ES-I3 (cell line): ENCODE results near the gene CBX1.
"Not testable (repeated sequence)": the region's sequence is repeated elsewhere in the genome, so short reads cannot be mapped to it uniquely, and the experiment has no call there.

Source experiments
- H3K36me3 ChIP-seq: 2 replicates; pipeline ENCODE4 v1.6.1; 2013; ENCODE audit warnings: mild to moderate bottlenecking, low read length, control low read depth, moderate library complexity; ENCODE audit not compliant: insufficient read depth
- H3K4me1 ChIP-seq: 2 replicates; pipeline ENCODE4 v1.6.1; 2013; ENCODE audit warnings: mild to moderate bottlenecking, control low read depth, low read length; ENCODE audit not compliant: insufficient read depth
- H3K9ac ChIP-seq: 2 replicates; pipeline ENCODE4 v1.6.1; 2013; ENCODE audit warnings: low read depth, mild to moderate bottlenecking, low read length, moderate library complexity
- H3K9me3 ChIP-seq: 2 replicates; pipeline ENCODE4 v1.6.1; 2013; ENCODE audit warnings: mild to moderate bottlenecking, low read length, moderate library complexity; ENCODE audit not compliant: control insufficient read depth, insufficient read depth

Gene CBX1

DNA sequence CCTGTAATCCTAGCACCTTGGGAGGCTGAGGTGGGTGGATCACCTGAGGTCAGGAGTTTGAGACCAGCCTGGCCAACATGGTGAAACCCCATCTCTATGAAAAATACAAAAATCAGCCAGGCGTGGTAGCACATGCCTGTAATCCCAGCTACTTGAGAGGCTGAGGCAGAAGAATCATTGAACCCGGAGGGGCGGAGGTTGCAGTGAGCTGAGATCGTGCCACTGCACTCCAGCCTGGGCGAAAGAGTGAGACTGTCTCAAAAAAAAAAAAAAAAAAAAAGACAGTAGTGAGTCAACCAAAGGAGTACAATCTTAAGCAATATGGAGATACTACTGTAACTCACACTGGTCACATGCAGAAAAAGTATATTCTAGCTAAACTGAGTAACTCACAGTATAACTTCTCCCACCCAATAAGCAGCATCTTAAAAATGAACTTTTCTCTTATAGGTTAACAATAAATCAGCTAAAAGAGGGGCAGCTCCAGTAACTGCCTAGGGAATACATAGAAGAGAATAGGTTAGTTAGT is 27.6 kb downstream of the CBX1 start:
- not testable (repeated sequence) for H3K4me1 ChIP-seq, H3K9me3 ChIP-seq, H3K9ac ChIP-seq
- H3K36me3 ChIP-seq = peaks cover 22% of the 10 kb centered on the region

DNA sequence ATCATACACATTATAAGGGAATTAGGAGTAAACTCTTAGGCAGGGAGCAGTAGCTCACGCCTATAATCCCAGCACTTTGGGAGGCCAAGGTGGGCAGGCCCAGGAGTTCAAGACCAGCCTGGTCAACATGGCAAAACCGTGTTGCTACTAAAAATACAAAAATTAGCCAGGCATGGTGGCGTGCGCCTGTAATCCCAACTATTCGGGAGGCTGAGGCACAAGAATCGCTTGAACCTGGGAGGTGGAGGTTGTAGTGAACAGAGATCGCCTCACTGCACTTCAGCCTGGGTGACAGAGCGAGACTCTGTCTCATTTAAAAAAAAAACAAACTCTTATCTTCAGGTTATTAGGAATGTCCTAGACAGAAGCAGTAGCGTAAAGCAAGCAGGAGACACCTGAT is 28.5 kb downstream of the CBX1 start:
- not testable (repeated sequence) for H3K9me3 ChIP-seq, H3K9ac ChIP-seq, H3K4me1 ChIP-seq
- H3K36me3 ChIP-seq = peaks cover 22% of the 10 kb centered on the region

DNA sequence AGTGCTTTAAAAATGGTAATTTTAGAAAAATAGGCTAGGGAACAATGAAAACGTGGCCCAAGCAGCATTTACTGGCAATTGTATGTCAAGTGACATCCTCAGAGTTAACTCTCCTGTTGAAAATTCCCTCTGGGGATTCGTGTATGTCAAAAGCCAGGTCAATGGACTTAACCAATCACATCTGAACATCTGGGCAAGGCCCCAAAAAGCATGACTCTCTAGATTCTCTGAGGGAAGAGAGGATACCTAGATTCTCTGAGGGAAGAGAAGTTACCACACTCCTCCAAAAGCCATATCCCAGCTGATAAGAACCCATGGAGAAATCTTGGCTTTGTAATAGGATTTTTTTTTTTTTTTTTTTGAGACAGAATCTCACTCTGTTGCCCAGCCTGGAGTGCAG is 29.6 kb downstream of the CBX1 start:
- no peaks in the 10 kb centered on the region for H3K9me3 ChIP-seq
- H3K9ac ChIP-seq = no peak overlapping the region
- H3K4me1 ChIP-seq = no peaks in the 10 kb centered on the region
- peaks cover 25% of the 10 kb centered on the region for H3K36me3 ChIP-seq

DNA sequence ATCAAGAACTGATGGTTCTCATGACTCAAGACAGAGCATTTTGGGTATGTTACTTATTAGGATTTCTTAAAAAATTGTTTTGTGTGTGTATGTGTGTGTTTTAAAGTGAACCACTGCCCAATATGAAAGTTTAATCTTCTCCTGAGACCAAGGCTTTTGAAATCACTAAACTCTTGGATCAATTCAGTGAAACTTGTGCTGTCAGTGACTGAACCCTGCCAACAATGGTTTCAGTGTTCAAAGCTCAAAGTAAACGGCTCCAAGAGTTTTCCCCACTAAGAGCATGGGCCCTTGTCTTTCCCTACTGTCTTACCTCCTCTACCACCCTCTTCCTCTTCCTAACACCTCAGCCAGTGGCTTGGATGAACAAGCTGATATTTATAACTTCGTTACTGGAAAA is 31.1 kb downstream of the CBX1 start:
- Histone ChIP-seq H3K4me1 (peaks cover 6% of the 10 kb centered on the region; the same call in 1 of the 2 replicates), H3K9ac (no peak overlapping the region), H3K9me3 (no peaks in the 10 kb centered on the region), H3K36me3 (peaks cover 20% of the 10 kb centered on the region)

DNA sequence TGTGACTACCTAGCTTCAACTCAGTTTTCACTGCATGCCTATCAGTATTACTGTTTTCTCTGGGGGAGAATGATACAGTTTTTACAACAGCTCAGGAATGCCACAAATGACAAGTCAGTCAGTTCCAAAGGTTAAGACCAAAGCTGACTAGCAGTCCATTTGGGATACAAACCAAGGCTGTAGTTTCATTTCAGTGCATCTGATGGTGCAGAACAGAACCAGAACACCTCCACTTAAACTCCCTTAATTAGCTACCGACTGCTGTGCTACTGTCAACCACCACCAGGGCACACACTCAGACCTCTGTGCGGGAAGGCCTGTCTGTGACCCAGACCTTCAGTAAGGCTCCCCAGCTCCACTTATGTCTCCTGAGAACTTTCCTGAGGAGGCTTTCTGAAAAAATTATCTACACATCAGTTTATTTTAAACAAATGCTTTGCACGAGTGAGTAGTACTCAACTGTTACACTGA is 32.8 kb downstream of the CBX1 start:
- peaks cover 8% of the 10 kb centered on the region; the same call in 1 of the 2 replicates for H3K4me1 ChIP-seq
- H3K36me3 ChIP-seq = peaks cover 25% of the 10 kb centered on the region
- H3K9ac ChIP-seq = no peak overlapping the region
- H3K9me3 ChIP-seq = no peaks in the 10 kb centered on the region

DNA sequence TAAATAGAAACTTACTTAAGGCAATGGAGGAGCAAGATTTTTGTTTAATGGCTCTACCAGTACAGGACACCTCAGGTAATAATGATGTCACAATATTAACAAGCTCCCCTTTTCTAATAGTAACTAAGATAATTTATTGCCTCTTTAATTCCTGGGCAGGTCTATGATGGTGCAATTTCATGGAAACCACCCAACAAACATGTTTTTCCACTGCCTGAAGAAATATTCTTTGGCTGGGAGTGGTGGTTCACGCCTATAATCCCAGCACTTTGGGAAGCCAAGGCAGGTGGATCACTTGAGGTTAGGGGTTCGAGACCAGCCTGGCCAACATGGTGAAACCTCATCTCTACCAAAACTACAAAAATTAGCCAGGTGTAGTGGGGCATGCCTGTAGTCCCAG is 33.5 kb downstream of the CBX1 start:
- not testable (repeated sequence) for H3K9me3 ChIP-seq, H3K4me1 ChIP-seq, H3K9ac ChIP-seq
- H3K36me3 ChIP-seq = peaks cover 27% of the 10 kb centered on the region

DNA sequence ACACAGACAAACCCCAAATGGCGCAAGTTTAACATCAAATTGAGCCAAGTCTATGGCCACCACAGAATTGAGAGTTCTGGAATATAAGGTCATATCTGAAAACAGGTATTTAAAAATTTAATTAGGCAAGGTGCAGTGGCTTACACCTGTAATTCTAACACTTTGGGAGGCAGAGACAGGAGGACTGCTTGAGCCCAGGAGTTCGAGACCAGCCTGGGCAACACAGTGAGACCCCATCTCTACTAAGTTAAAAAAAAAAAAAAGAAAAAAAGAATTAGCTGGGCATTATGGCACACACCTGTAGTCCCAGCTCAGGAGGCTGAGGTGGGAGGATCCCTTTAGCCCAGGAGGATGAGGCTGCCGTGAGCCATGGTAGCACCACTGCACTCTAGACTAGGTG is 34.0 kb downstream of the CBX1 start:
- peaks cover 32% of the 10 kb centered on the region for H3K36me3 ChIP-seq
- peaks cover 8% of the 10 kb centered on the region; the same call in 1 of the 2 replicates for H3K4me1 ChIP-seq
- H3K9me3 ChIP-seq = no peaks in the 10 kb centered on the region
- no peak overlapping the region for H3K9ac ChIP-seq

DNA sequence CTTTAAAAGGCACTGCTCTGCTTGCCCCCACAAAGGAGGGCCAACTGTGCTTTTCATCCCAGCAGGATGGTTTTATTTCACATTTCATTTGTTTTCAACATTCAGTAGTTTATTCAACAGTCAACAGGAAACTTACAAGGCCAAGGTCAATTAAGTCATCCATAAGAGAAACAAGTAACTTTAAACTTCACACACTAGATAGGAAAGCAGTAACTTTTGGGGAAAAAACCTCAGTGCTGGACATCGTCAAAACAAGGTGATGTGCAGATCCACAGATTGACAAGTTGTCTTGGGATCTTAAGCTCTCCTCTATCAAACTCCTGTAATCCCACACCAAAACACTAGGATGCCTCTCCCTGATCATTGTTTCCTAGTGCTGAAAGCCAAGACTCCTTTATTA is 34.6 kb downstream of the CBX1 start:
- H3K9ac ChIP-seq = no peak overlapping the region
- peaks cover 37% of the 10 kb centered on the region for H3K36me3 ChIP-seq
- H3K4me1 ChIP-seq = peaks cover 8% of the 10 kb centered on the region; the same call in 1 of the 2 replicates
- no peaks in the 10 kb centered on the region for H3K9me3 ChIP-seq

DNA sequence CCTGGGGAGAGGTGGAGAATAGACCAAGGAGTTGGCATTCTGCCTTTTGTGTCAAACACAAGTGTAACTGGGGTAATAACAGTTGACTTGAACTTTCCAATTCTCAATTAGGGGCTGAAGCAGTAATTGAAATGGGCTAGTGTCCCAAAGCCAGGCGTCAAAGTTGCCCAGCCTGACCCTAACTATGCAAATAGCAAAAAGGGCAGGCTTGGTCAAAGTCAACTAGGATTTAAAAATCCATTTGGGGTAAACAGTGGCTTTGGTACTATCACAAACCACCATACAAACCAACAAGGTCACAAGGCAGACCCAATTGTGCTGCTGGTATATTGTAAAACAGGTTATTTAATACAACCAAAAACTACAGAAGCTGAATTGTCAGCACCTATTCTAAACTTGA is 35.1 kb downstream of the CBX1 start:
- H3K9ac ChIP-seq = no peak overlapping the region
- H3K36me3 ChIP-seq = peaks cover 41% of the 10 kb centered on the region
- H3K4me1 ChIP-seq = peaks cover 8% of the 10 kb centered on the region; the same call in 1 of the 2 replicates
- H3K9me3 ChIP-seq = no peaks in the 10 kb centered on the region

DNA sequence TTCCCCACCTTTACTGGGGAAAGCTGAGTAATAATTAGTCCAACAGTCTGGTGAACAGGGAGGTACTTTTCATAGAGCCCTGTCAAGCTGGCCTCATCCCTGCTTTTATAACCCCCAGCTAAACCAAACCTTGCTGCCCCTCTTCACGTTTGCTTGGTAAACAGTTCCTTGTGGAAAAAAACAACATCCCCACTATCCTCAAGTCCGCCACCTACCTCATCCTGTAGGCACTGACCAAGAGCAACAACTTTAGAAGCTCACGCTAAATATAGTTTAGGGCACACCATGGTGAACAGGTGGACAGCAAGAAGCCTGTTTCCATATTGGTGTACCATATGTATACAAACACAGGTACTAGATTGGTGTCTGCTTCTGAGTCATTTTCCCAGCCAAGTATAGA is 36.6 kb downstream of the CBX1 start:
- H3K4me1 ChIP-seq = peaks cover 8% of the 10 kb centered on the region; the same call in 1 of the 2 replicates
- H3K9me3 ChIP-seq = no peaks in the 10 kb centered on the region
- peaks cover 46% of the 10 kb centered on the region for H3K36me3 ChIP-seq
- H3K9ac ChIP-seq = no peak overlapping the region

DNA sequence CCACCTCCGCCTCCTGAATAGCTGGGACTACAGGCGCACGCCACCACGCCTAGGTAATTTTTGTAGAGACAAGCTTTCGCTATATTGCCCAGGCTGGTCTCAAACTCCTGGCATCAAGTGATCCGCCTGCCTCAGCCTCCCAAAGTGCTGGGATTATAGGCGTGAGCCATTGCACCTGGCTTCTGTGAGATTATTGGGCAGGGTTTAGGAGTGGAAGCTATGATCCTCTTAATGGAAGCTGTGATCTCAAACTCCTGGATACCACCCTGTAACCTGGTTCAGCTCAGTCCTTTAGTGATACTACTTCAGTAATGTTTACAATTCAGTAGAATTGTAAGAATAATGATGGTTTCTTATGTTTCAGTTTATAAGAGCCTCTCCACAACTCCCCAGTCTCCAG is 39.0 kb downstream of the CBX1 start:
- Histone ChIP-seq H3K9ac (no peak overlapping the region), H3K4me1 (peaks cover 8% of the 10 kb centered on the region; the same call in 1 of the 2 replicates), H3K9me3 (no peaks in the 10 kb centered on the region), H3K36me3 (peaks cover 68% of the 10 kb centered on the region)

DNA sequence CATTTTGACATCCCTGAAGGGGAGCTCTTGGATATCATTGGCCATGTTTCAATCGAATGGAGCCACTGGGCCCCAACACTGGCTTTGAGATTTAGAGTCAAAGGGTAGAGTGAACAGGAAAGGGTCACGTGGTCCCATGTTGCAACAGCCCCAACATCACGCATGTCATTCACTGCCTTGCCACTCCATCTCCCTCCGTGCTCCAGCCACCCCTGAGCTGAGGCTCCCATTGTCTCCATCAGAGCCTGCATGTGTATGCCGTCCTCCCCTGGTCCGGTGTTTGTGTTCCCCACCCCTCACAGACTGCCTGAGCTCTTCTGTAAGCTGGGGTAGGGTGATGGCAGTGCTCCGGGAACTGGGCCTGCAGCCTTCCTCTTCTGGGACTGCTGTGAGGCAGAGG is 41.0 kb downstream of the CBX1 start:
- H3K9me3 ChIP-seq = no peaks in the 10 kb centered on the region
- H3K36me3 ChIP-seq = peaks cover 74% of the 10 kb centered on the region
- no peak overlapping the region for H3K9ac ChIP-seq
- H3K4me1 ChIP-seq = peaks cover 14% of the 10 kb centered on the region

DNA sequence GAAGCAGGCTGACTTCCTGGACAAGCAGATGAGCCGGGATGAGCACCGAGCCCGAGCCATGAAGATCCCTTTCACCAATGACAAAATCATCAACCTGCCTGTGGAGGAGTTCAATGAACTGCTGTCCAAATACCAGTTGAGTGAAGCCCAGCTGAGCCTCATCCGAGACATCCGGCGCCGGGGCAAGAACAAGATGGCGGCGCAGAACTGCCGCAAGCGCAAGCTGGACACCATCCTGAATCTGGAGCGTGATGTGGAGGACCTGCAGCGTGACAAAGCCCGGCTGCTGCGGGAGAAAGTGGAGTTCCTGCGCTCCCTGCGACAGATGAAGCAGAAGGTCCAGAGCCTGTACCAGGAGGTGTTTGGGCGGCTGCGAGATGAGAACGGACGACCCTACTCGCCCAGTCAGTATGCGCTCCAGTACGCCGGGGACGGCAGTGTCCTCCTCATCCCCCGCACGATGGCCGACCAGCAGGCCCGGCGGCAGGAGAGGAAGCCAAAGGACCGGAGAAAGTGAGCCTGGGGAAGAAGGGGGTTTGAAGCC is 42.1 kb downstream of the CBX1 start:
- Histone ChIP-seq H3K9me3 (no peaks in the 10 kb centered on the region), H3K4me1 (peaks cover 11% of the 10 kb centered on the region), H3K9ac (no peak overlapping the region), H3K36me3 (peaks cover 66% of the 10 kb centered on the region)

DNA sequence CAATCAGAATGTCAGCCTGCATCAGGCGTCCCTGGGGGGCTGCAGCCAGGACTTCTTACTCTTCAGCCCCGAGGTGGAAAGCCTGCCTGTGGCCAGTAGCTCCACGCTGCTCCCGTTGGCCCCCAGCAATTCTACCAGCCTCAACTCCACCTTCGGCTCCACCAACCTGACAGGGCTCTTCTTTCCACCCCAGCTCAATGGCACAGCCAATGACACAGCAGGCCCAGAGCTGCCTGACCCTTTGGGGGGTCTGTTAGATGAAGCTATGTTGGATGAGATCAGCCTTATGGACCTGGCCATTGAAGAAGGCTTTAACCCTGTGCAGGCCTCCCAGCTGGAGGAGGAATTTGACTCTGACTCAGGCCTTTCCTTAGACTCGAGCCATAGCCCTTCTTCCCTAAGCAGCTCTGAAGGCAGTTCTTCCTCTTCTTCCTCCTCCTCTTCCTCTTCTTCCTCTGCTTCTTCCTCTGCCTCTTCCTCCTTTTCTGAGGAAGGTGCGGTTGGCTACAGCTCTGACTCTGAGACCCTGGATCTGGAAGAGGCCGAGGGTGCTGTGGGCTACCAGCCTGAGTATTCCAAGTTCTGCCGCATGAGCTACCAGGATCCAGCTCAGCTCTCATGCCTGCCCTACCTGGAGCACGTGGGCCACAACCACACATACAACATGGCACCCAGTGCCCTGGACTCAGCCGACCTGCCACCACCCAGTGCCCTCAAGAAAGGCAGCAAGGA is 42.7 kb downstream of the CBX1 start:
- Histone ChIP-seq H3K4me1 (peaks cover 16% of the 10 kb centered on the region), H3K9ac (no peak overlapping the region), H3K9me3 (no peaks in the 10 kb centered on the region), H3K36me3 (peaks cover 65% of the 10 kb centered on the region)

DNA sequence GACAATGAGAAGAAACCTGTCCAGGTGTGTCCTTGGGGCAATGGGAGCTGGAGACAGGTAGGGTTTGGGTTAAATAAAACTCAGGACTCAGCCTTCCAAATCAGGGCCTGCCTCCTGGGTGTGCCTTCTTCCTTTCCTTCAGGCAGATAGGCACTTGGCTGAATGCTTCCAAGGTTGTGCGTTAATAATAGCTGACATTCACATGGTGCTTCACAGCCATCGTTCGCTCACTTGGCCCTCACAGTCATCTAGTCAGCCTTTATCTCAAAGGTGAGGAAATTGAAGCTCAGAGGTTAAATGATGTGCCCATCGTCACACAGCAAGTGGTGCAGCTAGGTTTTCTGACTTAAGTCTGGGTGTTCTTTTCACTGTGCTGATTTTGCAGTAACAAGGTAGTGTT is 43.7 kb downstream of the CBX1 start:
- Histone ChIP-seq H3K4me1 (peaks cover 25% of the 10 kb centered on the region), H3K9ac (no peak overlapping the region), H3K36me3 (peaks cover 55% of the 10 kb centered on the region)

More for the DNA sequence above, 43.7 kb downstream of the CBX1 start:
- H3K9me3 ChIP-seq = no peaks in the 10 kb centered on the region
